PC-9 (cell line): ENCODE measurements around the gene DYRK4. TPM values are rescaled to one million over a fixed set of nuclear protein-coding genes. Genes with fewer than 3 reads are reported as not detected.

ENCODE experiments used
- BruUV-seq: library from RNA; stranded (reverse); fragments of 400-500 nt; replicated peaks from 2 replicates; lab custom pipeline; 2021; lab: Mats Ljungman, UMichigan
- CTCF ChIA-PET: fragments of 300-600 bp; sonication (Branson Sonifier 250); formaldehyde crosslinking; loops from one replicate; lab custom pipeline; 2022; ENCODE audit warnings: antibody characterized with exemption; lab: Charles Lee
- POLR2A ChIA-PET: fragments of 300-600 bp; sonication (Branson Sonifier 250); formaldehyde crosslinking; loops from one replicate; lab custom pipeline; 2022; ENCODE audit warnings: antibody characterized with exemption; ENCODE audit not compliant: unreplicated experiment; lab: Charles Lee
- DNase-seq, 2 experiments: peaks; one replicate each; pipeline versions ENCODE4 v3.0.0 to v3.0.0-alpha.2; 2015 to 2022; ENCODE audit warnings: mixed read lengths in 1 of 2
- H2AFZ ChIP-seq: fragments of 200-600 bp; sonication (generic); 2 replicates; pipeline ENCODE4 v1.8.1; 2017; ENCODE audit warnings: antibody characterized with exemption
- H3F3A ChIP-seq: fragments of 200-600 bp; sonication (generic); 2 replicates; pipeline ENCODE4 v1.8.1; 2017; ENCODE audit warnings: antibody characterized with exemption, mild to moderate bottlenecking, low read depth; ENCODE audit not compliant: insufficient read depth
- H3K27ac ChIP-seq: fragments of 200-600 bp; sonication (generic); 2 replicates; pipeline ENCODE4 v1.6.1; 2016; ENCODE audit warnings: mixed run types
- H3K27me3 ChIP-seq: fragments of 200-600 bp; sonication (generic); 2 replicates; pipeline ENCODE4 v1.6.1; 2016; ENCODE audit warnings: low read depth, mixed run types; ENCODE audit not compliant: insufficient read depth
- H3K36me3 ChIP-seq: fragments of 200-600 bp; sonication (generic); 2 replicates; pipeline ENCODE4 v1.6.1; 2016; ENCODE audit warnings: low read depth, mixed run types
- H3K4me1 ChIP-seq: fragments of 200-600 bp; sonication (generic); replicated peaks from 2 replicates; pipeline ENCODE4 v1.6.1; 2016; ENCODE audit warnings: mixed run types; ENCODE audit not compliant: insufficient read depth
- H3K4me2 ChIP-seq: fragments of 200-600 bp; sonication (generic); 2 replicates; pipeline ENCODE4 v1.6.1; 2017; ENCODE audit warnings: mixed run types
- H3K4me3 ChIP-seq: fragments of 200-600 bp; sonication (generic); 2 replicates; pipeline ENCODE4 v1.6.1; 2016; ENCODE audit warnings: mixed run types
- H3K79me2 ChIP-seq: fragments of 200-600 bp; sonication (generic); 2 replicates; pipeline ENCODE4 v1.6.1; 2017; ENCODE audit warnings: low read depth, mixed run types
- H3K9me2 ChIP-seq: fragments of 200-600 bp; sonication (generic); 2 replicates; pipeline ENCODE4 v1.8.1; 2017; ENCODE audit warnings: mild to moderate bottlenecking; ENCODE audit not compliant: insufficient read depth
- H3K9me3 ChIP-seq: fragments of 200-600 bp; sonication (generic); 2 replicates; pipeline ENCODE4 v1.8.1; 2016; ENCODE audit warnings: low read depth; ENCODE audit not compliant: insufficient read depth
- H4K20me1 ChIP-seq: fragments of 200-600 bp; sonication (generic); 2 replicates; pipeline ENCODE4 v1.8.1; 2017; ENCODE audit not compliant: insufficient read depth
- CTCF ChIP-seq: fragments of 200-600 bp; sonication (generic); conservative IDR thresholded peaks from 2 replicates; pipeline ENCODE4 v1.6.1; 2017; ENCODE audit warnings: mixed run types, antibody characterized with exemption, mild to moderate bottlenecking, moderate library complexity
- EZH2 ChIP-seq: fragments of 200-600 bp; sonication (generic); IDR thresholded peaks from 2 replicates; pipeline ENCODE4 v1.8.0; 2017; ENCODE audit warnings: antibody characterized with exemption, low read depth
- intact Hi-C: fragments of 100-400 bp; cut with micrococcal nuclease; formaldehyde crosslinking; loops from one replicate; pipeline ENCODE4 v1.10.0; 2022; ENCODE audit not compliant: unreplicated experiment
- total RNA-seq: library from RNA; stranded (reverse); gene quantifications from 2 replicates; pipeline ENCODE4 v1.2.3, GENCODE V29; 2021

DYRK4 gene
- total RNA-seq, 1 experiment from 2014 or later: 41.8 TPM

DNA sequence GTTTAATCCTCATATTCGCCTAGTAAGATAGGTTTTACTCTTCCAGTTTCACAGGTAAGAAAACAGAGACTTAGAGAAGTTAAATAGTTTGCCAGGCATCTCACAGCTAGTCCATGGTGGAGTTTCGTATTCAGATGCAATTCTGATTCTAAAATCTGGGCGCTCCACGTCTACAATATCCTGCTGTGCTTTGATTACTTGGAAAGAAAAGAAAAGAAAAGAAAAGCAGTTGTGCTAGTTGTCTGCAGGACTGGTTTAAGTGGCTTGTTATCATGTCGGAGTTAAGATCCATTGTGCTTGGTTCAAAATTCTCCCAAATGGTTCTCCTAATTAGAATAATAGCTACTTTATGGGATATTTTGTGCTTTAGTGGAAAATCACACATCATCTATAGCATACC, 68.3 kb downstream of the DYRK4 start:
- Histone ChIP-seq H3F3A (no peaks in the 10 kb centered on the region), H2AFZ (no peak overlapping the region), H3K4me1 (no peaks in the 10 kb centered on the region), H3K9me2 (no peaks in the 10 kb centered on the region), H3K27ac (no peak overlapping the region), H3K4me3 (no peak overlapping the region), H3K36me3 (no peaks in the 10 kb centered on the region), H3K9me3 (no peaks in the 10 kb centered on the region), H4K20me1 (no peaks in the 10 kb centered on the region), H3K27me3 (peaks cover 83% of the 10 kb centered on the region), H3K79me2 (no peaks in the 10 kb centered on the region), H3K4me2 (no peak overlapping the region)
- DNase-seq: no peak
- intact Hi-C loops: no loop called here
- no TSS peak for BruUV-seq
- CTCF ChIA-PET: no interaction called here
- TF ChIP-seq EZH2 (no peak), CTCF (no peak)
- POLR2A ChIA-PET: no interaction called here

DNA sequence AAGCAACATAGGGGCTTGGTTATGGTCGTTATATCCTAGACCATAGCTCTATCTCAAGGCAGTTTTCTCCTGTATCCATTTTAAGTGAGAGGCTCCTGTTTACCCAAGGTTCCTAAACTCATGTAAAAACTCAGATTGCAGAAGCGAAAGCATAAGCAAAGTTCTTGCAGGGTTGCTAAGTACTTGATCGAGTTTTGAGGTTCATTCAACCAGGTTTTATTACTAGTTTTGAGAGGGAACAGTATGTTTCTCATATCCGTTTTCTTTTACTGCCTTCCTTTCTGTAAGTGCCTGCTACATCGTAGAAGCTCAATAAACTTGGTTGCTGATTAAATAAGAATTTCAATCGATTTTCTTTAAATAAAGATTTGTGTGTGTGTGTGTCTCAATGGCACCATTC, 81.7 kb downstream of the DYRK4 start:
- POLR2A ChIA-PET: no interaction called here
- CTCF ChIA-PET: interaction anchor here (0.5 kb wide), 1 partner anchor 321 kb away, joined by 4 read pairs; no protein-coding TSS in a partner anchor

DNA sequence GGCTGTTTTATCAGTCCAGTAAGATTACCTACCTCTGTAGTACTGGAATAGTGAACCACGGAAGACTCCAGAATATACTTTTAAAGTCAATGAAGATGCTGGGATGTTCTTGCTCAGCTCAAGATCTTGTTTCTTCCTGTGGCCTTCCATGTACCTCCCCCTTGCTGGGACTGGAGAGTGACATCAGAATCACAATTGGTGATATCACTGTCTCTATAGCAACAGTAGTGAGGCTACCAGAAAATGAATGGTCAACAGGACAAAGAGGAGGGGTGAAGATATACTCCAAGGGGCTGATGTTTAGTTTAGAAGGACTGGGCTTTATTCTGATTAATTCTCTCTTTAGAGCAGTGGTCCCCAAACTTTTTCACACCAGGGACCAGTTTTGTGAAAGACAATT, 83.0 kb downstream of the DYRK4 start:
- Histone ChIP-seq H3K4me2 (no peak overlapping the region), H2AFZ (no peak overlapping the region), H3K36me3 (no peaks in the 10 kb centered on the region), H3F3A (no peaks in the 10 kb centered on the region), H3K27ac (no peak overlapping the region), H3K4me3 (no peak overlapping the region), H3K4me1 (peaks cover 10% of the 10 kb centered on the region), H3K27me3 (0 out of 2 replicates have a peak, but pooled peaks cover 18% of the 10 kb centered on the region), H4K20me1 (no peaks in the 10 kb centered on the region), H3K79me2 (peaks cover 10% of the 10 kb centered on the region), H3K9me2 (no peaks in the 10 kb centered on the region), H3K9me3 (no peaks in the 10 kb centered on the region)
- BruUV-seq: no TSS peak
- intact Hi-C loops: loop anchor here (5.0 kb wide), 1 partner anchor 108 kb away; the partner anchor contains the start of gene RAD51AP1
- CTCF ChIA-PET: no interaction called here
- no peak for TF ChIP-seq CTCF
- no peak for TF ChIP-seq EZH2
- POLR2A ChIA-PET: no interaction called here
- no peak for DNase-seq

More for the DNA sequence above, 81.7 kb downstream of the DYRK4 start:
- H3K4me2 ChIP-seq: no peak overlapping the region
- intact Hi-C loops: no loop called here
- TF ChIP-seq CTCF: no peak
- no peak for TF ChIP-seq EZH2
- no peaks in the 10 kb centered on the region for H3K36me3 ChIP-seq
- H3K79me2 ChIP-seq: no peaks in the 10 kb centered on the region
- peaks cover 22% of the 10 kb centered on the region; the same call in 1 of the 2 replicates for H3K27me3 ChIP-seq
- H3K4me3 ChIP-seq: no peak overlapping the region
- no peak overlapping the region for H3K27ac ChIP-seq
- DNase-seq: no peak
- H3K9me2 ChIP-seq: no peaks in the 10 kb centered on the region
- no peaks in the 10 kb centered on the region for H4K20me1 ChIP-seq
- H3K4me1 ChIP-seq: peaks cover 7% of the 10 kb centered on the region
- H3K9me3 ChIP-seq: no peaks in the 10 kb centered on the region
- H2AFZ ChIP-seq: peak overlapping the region; percentile 3; the same call in 1 of the 2 replicates
- no TSS peak for BruUV-seq
- no peaks in the 10 kb centered on the region for H3F3A ChIP-seq
